ENCODE results near the gene PROSER1. TPM values are rescaled to one million over a fixed set of nuclear protein-coding genes. Genes with fewer than 3 reads are reported as not detected.
A peak's percentile ranks its signal among the peaks of the same experiment; 100 is the strongest.

Gene PROSER1
- total and polyA plus RNA-seq, 9 of the 15 experiments (the other 6 are each of a cell fraction or from before 2014, with no cell fraction given): 9.2 to 36.2 (median 10.4) TPM

GRCh38 chr13:39037880-39038568 lies at the start of gene PROSER1, which contains the start of gene NHLRC3 (continued):
- TF ChIP-seq STAT6 (CRISPR knock-in tag; IDR thresholded peaks at IDR 0.05) (no peak), PREB (CRISPR knock-in tag; IDR thresholded peaks at IDR 0.05) (no peak), ZKSCAN8 (CRISPR knock-in tag; IDR thresholded peaks at IDR 0.05) (no peak), ZNF124 (CRISPR knock-in tag; IDR thresholded peaks at IDR 0.05) (no peak), HMG20A (CRISPR knock-in tag; conservative IDR thresholded peaks at IDR 0.05) (no peak), ZNF253 (CRISPR knock-in tag; conservative IDR thresholded peaks at IDR 0.05) (no peak), MED1 (CRISPR knock-in tag; IDR thresholded peaks at IDR 0.05; ENCODE audit: borderline replicate concordance) (no peak), PCBP1 (IDR thresholded peaks at IDR 0.05; ENCODE audit: low read depth, low read length, poor library complexity, severe bottlenecking) (no peak), FOXO4 (CRISPR knock-in tag; IDR thresholded peaks at IDR 0.05) (no peak), EP400 (IDR thresholded peaks at IDR 0.05) (peak; percentile 75), COPS2 (conservative IDR thresholded peaks at IDR 0.05) (no peak), ZNF780A (CRISPR knock-in tag; IDR thresholded peaks at IDR 0.05) (no peak), E2F6 (IDR thresholded peaks at IDR 0.05; ENCODE audit: borderline replicate concordance in 1 of 2, extremely low read depth in 1 of 2, insufficient read depth in 1 of 2, insufficient read length in 1 of 2, low read depth in 1 of 2, low read length in 1 of 2, poor library complexity in 1 of 2, severe bottlenecking in 1 of 2) (peak; percentile 98), CREB3 (tag; conservative IDR thresholded peaks at IDR 0.05; ENCODE audit: low read depth) (no peak), MCM2 (IDR thresholded peaks at IDR 0.05; ENCODE audit: low read depth) (no peak), MEF2D (tag; conservative IDR thresholded peaks at IDR 0.05; ENCODE audit: low read depth) (no peak), NFATC3 (IDR thresholded peaks at IDR 0.05) (no peak), RBM14 (IDR thresholded peaks at IDR 0.05; ENCODE audit: borderline replicate concordance, insufficient read depth, low read depth, low read length) (no peak)
